Measurements from ENCODE around the gene GPC3. TPM values are rescaled to one million over a fixed set of nuclear protein-coding genes. Genes with fewer than 3 reads are reported as not detected.

The GPC3 gene
- total RNA-seq, 2 experiments from 2014 or later, result 0.58 to 0.63 TPM

DNA sequence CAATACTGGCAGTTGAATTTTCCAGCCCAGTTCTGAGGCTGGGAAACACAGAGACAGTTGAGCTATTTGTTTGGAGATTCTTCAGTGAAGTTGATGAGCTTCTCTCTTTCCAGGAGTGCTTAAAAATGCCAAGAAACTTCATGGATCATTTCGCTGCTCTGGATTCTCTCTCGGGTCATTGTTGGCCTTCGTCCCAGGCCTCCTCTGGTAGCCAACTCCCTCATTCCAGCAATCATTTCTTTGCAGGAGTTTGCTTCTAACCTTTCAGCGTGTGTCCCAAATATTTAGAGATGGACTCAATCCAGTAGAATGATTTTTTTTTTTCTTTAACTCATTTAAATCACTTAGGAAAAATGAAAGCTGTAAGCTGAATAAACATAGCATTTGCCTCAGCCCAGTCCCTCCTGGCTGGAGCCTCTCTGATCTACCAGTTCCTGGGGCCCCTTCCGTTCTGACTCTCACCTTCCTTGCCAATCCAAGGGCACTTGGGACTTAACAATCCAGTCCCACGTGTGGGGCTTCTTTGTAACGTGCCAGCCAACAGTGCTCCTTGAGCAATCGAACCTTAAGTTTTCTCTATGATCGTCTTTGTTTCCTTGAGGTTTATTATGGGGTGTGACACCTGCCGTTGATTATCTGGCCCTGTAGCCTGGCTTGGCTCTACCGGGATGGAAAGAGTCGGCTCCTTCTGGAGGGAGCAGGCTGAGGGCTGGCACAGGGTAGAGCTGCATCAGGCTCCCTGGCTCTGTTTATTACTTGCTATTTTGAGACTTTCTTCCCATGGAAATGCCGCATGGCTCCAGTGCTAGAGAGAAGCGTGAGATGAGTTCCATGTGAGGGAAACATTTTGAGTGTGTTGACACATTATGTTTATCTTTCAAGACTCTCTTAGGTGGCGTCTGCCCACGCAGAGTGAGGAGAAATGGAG, 489.7 kb downstream of the GPC3 start:
- Mint-ChIP-seq H3K9me3 (no peaks in the 10 kb centered on the region), H3K4me1 (ENCODE audit: low read depth) (no peaks in the 10 kb centered on the region), H3K36me3 (ENCODE audit: low read depth) (no peaks in the 10 kb centered on the region), H3K27ac (no peak overlapping the region), H3K4me3 (no peak overlapping the region), H3K27me3 (no peaks in the 10 kb centered on the region)
- TF ChIP-seq, protein P1, sequence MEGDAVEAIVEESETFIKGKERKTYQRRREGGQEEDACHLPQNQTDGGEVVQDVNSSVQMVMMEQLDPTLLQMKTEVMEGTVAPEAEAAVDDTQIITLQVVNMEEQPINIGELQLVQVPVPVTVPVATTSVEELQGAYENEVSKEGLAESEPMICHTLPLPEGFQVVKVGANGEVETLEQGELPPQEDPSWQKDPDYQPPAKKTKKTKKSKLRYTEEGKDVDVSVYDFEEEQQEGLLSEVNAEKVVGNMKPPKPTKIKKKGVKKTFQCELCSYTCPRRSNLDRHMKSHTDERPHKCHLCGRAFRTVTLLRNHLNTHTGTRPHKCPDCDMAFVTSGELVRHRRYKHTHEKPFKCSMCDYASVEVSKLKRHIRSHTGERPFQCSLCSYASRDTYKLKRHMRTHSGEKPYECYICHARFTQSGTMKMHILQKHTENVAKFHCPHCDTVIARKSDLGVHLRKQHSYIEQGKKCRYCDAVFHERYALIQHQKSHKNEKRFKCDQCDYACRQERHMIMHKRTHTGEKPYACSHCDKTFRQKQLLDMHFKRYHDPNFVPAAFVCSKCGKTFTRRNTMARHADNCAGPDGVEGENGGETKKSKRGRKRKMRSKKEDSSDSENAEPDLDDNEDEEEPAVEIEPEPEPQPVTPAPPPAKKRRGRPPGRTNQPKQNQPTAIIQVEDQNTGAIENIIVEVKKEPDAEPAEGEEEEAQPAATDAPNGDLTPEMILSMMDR (IDR thresholded peaks at IDR 0.05), result no peak
- intact Hi-C loops (cut with micrococcal nuclease), result no loop called here
- no peak for DNase-seq
- CTCF ChIA-PET, result no interaction called here
- POLR2A ChIA-PET, result no interaction called here
- ATAC-seq, result no peak

DNA sequence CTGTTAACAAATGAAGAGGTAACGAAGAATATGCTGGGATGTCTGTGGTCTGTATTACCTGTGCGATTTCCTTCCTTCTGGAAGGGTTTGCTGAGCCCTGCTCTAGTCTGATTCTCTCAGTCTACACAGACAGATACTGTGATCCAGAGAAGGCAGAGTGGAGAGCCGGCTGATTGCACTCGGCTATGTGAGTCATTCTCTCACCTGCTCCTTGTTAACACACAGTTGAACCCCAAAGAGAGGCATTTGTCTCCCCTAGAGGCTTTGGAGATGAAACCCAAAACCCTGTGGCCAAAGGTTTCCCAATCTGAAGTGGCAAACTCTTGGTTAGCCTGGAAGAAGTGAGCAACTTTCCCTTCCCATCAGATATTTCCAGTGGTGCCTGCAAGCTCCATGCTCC, 492.0 kb downstream of the GPC3 start:
- Mint-ChIP-seq H3K9me3 (no peaks in the 10 kb centered on the region), H3K27me3 (no peaks in the 10 kb centered on the region), H3K4me3 (no peak overlapping the region), H3K27ac (no peak overlapping the region), H3K4me1 (ENCODE audit: low read depth) (no peaks in the 10 kb centered on the region), H3K36me3 (ENCODE audit: low read depth) (no peaks in the 10 kb centered on the region)
- no peak for DNase-seq
- ATAC-seq, result no peak
- ChIA-PET CTCF (no interaction called here), POLR2A (no interaction called here)
- TF ChIP-seq, protein P1 (IDR thresholded peaks at IDR 0.05), result no peak
- intact Hi-C loops (cut with micrococcal nuclease), result no loop called here

DNA sequence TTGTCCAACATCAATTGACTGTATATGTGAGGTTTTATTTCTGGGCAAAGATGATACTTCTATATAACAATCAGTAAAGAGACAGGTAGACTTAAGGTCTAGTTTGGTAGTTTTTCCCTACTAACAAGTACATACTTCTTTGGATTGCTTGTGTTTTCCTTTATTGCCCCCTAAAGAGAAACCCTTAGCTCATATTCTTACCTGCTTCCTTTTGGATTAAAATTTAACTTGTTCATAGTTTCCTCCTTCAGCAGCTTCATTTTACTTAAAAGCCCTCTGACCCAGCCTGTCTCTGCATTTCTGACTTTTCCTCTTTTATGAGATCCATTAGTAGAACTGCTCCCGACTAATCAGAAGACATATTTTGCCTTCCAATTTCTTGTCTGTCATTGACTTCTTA, 494.4 kb downstream of the GPC3 start:
- H3K4me3 Mint-ChIP-seq, result no peak overlapping the region
- ChIA-PET POLR2A (no interaction called here), CTCF (no interaction called here)
- intact Hi-C loops (cut with micrococcal nuclease), result no loop called here
- DNase-seq, result no peak
- H3K27me3 Mint-ChIP-seq, result no peaks in the 10 kb centered on the region
- H3K27ac Mint-ChIP-seq, result no peak overlapping the region
- H3K9me3 Mint-ChIP-seq, result no peaks in the 10 kb centered on the region
- no peaks in the 10 kb centered on the region for H3K4me1 Mint-ChIP-seq (ENCODE audit: low read depth)
- H3K36me3 Mint-ChIP-seq (ENCODE audit: low read depth), result no peaks in the 10 kb centered on the region
- ATAC-seq, result no peak
- TF ChIP-seq, protein P1 (IDR thresholded peaks at IDR 0.05), result no peak

Measured in activated CD8-positive, alpha-beta T cell treated with anti-CD3 and anti-CD28 coated beads for 36 hours (primary cell).